HG02973 (cell line): ENCODE data around the gene SAMMSON.

Source experiments
- ATAC-seq: cut with Tn5 transposase; IDR thresholded peaks from one replicate; pipeline ENCODE4 v1.9.1; 2021; ENCODE audit warnings: moderate library complexity; ENCODE audit not compliant: unreplicated experiment

Gene SAMMSON

GRCh38 chr3:70010346-70010745, 10.8 kb downstream of the SAMMSON start:
- ATAC-seq: no peak

DNA sequence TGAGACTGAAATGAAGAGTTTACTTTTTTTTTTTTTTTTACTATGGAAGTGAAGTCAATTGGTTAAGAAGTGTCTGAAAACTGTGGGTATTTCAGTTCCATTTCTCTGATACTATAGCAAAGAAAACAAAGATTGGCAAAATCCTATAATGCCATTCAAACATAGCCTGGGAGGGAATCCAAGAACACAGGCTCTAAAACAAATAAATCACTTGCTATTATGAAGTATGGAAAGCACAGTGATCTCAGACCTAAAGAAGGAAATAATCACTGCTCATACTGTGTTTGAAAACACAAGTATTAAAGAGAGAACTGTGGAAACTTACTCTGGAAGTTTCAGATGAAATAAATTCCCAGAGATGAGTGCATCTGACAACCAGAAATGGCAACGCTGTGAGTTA, 12.0 kb downstream of the SAMMSON start:
- no peak for ATAC-seq

DNA sequence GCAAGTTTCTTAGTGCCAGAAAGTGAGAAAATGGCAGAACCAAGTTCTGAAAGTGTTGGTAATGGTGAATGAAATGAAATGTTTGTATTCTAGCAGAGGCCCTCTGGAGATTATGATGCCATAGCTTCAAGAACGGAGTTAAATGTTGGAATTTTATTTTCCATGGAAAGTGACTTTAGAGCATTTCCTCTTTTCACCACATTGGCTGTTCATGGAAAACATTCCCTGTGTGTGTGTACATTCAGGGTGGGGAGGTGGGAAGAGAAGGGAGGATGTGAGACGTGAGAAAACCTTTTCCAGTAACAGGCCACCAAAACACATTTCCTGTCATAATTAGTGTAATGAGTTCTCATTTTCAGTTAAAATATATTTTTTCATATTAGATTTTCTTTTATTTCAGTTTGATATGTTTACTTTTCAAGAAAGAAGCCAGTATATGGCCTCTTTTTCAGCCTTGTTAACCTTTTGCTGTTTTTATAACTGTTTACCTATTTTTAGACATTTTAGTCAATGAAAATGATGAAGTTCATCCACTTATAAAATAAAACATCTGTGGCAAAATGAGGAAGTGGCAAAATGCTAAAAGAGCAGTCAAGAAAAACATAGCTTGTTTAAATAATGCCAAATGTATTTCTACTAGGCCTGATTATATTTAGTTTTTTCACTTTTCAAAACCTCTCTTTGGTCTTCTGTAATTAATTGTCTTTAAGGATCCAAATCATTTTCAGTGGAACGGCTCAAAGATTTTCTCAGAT, 21.6 kb downstream of the SAMMSON start:
- ATAC-seq: no peak

DNA sequence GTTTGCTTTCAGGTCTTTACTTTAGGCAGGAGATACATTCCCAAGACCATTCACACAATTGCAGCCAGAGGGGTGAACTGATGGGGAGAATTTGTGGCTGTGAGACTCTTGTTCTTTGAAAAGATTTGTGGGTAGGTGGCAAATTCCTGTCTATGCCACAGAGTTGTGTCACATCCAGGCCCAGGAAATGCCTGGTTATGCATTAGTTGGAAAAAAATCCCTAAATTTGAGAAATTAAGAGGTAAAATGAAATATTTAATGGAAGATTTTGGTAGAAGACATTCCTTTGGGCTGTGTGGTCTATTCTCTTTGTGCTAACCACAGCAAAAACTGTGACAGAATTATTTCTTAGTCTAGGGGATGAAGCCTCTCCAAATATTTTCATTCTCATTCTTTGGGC, 28.8 kb downstream of the SAMMSON start:
- no peak for ATAC-seq

GRCh38 chr3:70038693-70039092, 39.2 kb downstream of the SAMMSON start:
- ATAC-seq: no peak

- no peak for ATAC-seq
Measured at GRCh38 chr3:70040386-70040785, 40.9 kb downstream of the SAMMSON start.

DNA sequence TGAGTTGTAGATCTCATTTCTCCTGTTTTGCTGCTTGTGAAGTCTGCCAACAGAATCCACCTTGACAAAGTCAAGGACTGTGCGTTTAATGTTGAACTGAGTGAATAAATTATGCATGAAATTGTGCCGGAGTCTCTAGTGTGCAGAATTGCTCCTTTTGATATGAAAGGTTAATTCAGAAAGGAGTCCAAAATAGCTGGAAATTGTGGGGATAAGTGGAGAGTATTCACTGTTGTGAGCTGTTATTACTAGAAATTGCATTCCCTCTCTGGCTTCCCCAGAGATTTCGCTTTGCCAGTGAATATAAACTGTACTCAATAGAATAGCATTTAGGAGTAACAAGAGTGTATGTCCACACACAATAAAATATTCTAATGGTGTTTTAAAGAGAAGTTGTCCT, 43.1 kb downstream of the SAMMSON start:
- no peak for ATAC-seq

GRCh38 chr3:70049761-70050160, 50.2 kb downstream of the SAMMSON start:
- no peak for ATAC-seq

DNA sequence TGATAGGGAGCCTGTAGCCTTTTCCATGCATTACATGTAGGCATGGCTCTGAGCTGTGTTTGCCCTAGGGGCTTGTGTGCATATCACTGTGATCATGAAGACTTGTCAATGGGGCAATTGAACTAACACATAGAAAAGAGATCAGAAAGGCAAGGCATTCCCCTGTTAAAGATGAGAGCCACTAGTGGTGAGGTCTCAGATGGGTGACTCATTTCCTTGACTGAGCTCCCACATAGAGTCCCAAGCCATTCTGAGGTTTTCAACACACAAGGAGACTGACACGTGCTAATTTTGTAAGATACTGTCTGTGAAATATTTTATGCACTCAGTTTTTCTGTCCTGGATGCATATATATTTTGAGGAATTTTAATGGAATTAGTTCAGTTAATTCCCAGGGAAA, 53.8 kb downstream of the SAMMSON start:
- no peak for ATAC-seq

- ATAC-seq: no peak
Measured at GRCh38 chr3:70056081-70056480, 56.5 kb downstream of the SAMMSON start.

- ATAC-seq: no peak
Measured at GRCh38 chr3:70057426-70057825, 57.9 kb downstream of the SAMMSON start.

GRCh38 chr3:70061096-70061495, 61.6 kb downstream of the SAMMSON start:
- no peak for ATAC-seq

GRCh38 chr3:70064194-70064779, 64.8 kb downstream of the SAMMSON start:
- no peak for ATAC-seq

DNA sequence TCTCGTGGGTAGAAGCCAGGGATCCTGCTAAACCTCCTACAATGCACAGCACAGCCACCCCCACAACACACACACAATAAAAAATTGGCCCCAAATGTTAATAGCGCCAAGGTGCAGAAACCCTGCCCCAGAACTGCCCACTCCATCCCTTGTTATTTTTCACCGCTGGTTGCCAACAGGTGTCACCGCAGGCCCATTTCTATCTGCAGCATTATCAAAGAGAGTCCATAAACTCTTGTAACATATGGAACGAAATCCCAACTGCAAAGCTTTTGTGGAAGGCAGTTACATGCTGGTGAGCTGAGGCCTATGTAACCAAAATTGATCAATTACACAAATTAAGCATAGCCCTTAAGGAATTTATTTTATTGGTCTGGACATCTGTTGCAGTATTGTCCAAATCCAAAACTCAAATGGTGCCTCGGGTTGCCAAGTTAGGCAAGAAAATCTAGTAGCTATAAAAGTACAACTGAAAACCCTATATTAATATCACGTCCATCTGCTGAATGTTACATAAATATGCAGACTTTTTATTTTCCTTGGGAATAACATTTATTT, 66.2 kb downstream of the SAMMSON start:
- no peak for ATAC-seq

GRCh38 chr3:70067860-70068521, 68.5 kb downstream of the SAMMSON start:
- ATAC-seq: no peak

DNA sequence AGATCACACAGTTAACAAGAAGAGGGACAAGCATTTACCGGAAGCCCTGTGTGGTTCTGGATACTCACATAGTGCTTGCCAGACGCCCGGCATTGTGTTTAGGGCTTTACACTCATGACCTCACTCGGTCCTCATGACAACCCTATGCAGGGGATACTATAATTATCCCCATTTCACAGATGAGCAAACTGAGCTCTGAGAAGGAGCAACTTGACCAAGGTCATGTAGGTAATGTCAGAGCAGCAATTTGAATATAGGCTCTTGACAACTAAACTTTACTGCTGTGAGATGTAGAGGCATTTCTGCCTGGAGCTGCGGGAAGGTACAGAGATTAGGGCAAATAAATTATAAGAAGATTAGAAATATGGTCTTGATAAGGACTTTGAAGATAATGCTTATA, 70.0 kb downstream of the SAMMSON start:
- ATAC-seq: no peak

DNA sequence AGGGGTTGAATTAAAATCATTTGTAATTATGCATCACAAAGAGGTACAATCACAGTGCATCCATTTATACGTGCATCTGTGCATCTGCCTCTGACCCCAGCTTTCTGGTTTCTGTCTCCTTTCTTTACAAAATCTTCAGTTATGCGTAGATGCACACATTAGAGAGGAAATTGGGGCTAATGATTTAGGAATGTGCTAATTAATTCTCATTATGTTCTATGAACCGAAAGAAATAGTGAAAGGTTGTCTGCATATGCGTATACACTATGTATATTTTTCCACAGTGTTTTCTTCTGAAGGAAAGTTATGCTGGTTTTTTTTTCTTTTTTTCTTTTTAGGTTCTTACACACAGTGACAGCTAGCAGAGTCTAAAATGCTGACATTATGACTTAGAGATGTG, 71.6 kb downstream of the SAMMSON start:
- ATAC-seq: no peak

- ATAC-seq: no peak
Measured at GRCh38 chr3:70072180-70072579, 72.6 kb downstream of the SAMMSON start.

GRCh38 chr3:70072754-70073153, 73.2 kb downstream of the SAMMSON start:
- no peak for ATAC-seq

DNA sequence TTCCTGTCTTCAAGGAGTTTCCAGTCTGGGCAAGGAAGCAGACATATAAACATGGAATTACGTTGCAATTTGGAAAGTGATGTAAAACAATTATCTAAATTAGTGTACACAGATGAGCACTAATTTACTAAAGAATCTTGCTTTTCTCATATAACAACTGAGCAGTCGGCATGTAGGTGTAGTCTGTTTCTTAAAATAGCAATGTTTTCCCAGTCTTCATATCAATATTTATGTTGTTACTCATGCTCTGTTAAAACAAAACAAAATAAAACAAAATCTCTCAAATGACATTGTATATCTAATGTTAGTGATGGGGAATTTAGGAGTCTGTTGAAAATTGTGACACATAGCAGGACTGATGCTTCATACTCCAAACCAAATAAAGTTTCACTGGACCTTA, 75.6 kb downstream of the SAMMSON start:
- ATAC-seq: no peak

DNA sequence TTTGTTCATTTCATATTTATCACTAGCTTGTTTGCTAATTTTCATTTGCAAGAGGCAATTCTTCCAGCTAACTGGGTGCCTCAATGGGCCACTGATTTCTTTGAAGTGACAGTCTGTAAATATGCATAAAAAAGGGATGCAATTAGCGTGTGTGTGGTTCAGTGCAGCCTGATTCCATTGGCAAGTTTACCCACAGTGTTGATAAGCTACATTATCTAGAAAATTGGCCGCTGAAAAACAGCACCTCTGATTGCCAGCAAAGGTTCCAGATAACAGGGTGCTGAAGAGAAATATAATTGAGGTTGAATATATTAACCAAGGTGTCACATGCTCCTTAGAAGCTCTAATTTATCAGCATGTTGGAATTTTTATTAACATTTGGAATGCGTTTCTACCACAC, 76.9 kb downstream of the SAMMSON start:
- ATAC-seq: no peak

- ATAC-seq: no peak
Measured at GRCh38 chr3:70078778-70079177, 79.2 kb downstream of the SAMMSON start.
